Stromal cell of bone marrow (primary cell): ENCODE results near the gene RAC2.

Source experiments
- DNase-seq: peaks from one replicate; pipeline ENCODE4 v3.0.0-alpha.2; 2012; ENCODE audit warnings: low read depth

Gene RAC2

GRCh38 chr22:37221424-37222333 lies 22.4 kb downstream of the RAC2 start:
- no peak for DNase-seq

- no peak for DNase-seq
These were observed 23.5 kb downstream of the RAC2 start for GRCh38 chr22:37220543-37220981.

GRCh38 chr22:37219533-37219932 lies 24.5 kb downstream of the RAC2 start:
- no peak for DNase-seq

GRCh38 chr22:37218771-37219411 lies 25.2 kb downstream of the RAC2 start:
- DNase-seq: no peak

- no peak for DNase-seq
These were observed 25.7 kb downstream of the RAC2 start for GRCh38 chr22:37218399-37218770.

- DNase-seq: no peak
These were observed 28.2 kb downstream of the RAC2 start for GRCh38 chr22:37215890-37216289.

GRCh38 chr22:37214731-37215030 lies 29.4 kb downstream of the RAC2 start:
- no peak for DNase-seq

GRCh38 chr22:37213941-37214730 lies 29.9 kb downstream of the RAC2 start:
- DNase-seq: no peak

- DNase-seq: no peak
These were observed 30.7 kb downstream of the RAC2 start for GRCh38 chr22:37213218-37213855.

GRCh38 chr22:37212174-37212906 lies 31.7 kb downstream of the RAC2 start, which contains the start of gene SSTR3:
TSS of gene SSTR3 (minus strand) at chr22:37212477. CDS start at chr22:37207803, 4,674 bp downstream.
- DNase-seq: no peak

GRCh38 chr22:37211866-37212173 lies 32.2 kb downstream of the RAC2 start:
- no peak for DNase-seq

- no peak for DNase-seq
These were observed 32.8 kb downstream of the RAC2 start for GRCh38 chr22:37211075-37211865.

GRCh38 chr22:37210041-37210803 lies 33.8 kb downstream of the RAC2 start:
- no peak for DNase-seq

- DNase-seq: no peak
These were observed 34.8 kb downstream of the RAC2 start for GRCh38 chr22:37209140-37209845.

- no peak for DNase-seq
These were observed 35.5 kb downstream of the RAC2 start for GRCh38 chr22:37208401-37209139.

- no peak for DNase-seq
These were observed 36.1 kb downstream of the RAC2 start for GRCh38 chr22:37207981-37208380.

GRCh38 chr22:37206841-37207821 lies 36.9 kb downstream of the RAC2 start:
- DNase-seq: no peak
